IPS-NIHi11 (cell line): ENCODE results near the gene MBOAT2.
"Not testable (repeated sequence)": the region's sequence is repeated elsewhere in the genome, so short reads cannot be mapped to it uniquely, and the experiment has no call there.

Experiments used
- DNase-seq: peaks from one replicate; pipeline ENCODE4 v3.0.0; 2012; ENCODE audit warnings: mixed read lengths, low spot score

Gene MBOAT2

GRCh38 chr2:8956774-8957173 lies 46.7 kb downstream of the MBOAT2 start:
- no peak for DNase-seq

- no peak for DNase-seq
These were observed 48.5 kb downstream of the MBOAT2 start for GRCh38 chr2:8954990-8955389.

- no peak for DNase-seq
These were observed 50.0 kb downstream of the MBOAT2 start for GRCh38 chr2:8953525-8953924.

DNA sequence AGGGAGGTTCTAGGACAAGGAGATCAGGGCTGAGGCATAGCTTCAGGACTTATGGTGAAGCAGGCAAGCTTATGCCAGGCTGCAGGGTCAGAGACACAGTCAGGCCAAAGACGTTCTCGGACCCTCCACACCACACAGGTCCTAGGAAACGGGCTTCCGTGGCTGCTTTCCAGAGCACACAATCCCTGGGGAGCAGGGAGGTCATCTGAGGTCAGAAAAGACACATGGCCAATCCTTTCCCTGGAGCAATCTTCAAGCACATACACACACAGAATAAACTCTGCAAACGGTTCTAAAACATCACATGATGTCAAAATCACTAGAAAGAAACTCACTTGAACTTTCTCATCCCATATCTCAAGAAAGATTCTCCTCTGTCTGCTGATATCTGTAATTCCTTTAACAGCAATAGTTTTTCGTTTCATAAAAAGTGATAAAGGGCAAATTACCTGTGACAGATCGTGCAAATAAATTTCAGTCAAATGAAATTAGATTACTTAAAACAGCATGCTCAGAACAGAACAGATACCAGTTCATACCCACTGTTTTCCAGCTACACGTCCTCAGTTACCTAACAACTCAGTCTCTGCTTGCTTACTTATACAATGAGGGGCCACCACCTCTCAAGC lies 63.9 kb downstream of the MBOAT2 start:
- DNase-seq = no peak

DNA sequence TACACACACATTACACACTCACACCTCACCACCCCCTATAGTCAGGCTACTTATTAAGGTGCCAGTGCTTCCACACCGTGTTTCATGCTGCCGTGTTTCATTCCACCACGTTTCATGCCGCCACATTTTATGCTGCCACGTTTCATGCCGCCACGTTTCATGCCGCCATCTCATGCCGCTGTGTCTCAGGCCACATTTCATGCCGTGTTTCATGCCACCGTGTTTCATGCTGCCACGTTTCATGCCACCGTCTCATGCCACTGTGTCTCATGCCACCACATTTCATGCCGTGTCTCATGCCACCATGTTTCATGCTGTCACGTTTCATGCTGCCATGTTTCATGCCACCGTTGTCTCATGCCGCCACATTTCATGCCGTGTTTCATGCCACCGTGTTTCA lies 65.1 kb downstream of the MBOAT2 start:
- DNase-seq = no peak

- DNase-seq = no peak
These were observed 67.5 kb downstream of the MBOAT2 start for GRCh38 chr2:8935982-8936381.

GRCh38 chr2:8934338-8934737 lies 69.1 kb downstream of the MBOAT2 start:
- no peak for DNase-seq

DNA sequence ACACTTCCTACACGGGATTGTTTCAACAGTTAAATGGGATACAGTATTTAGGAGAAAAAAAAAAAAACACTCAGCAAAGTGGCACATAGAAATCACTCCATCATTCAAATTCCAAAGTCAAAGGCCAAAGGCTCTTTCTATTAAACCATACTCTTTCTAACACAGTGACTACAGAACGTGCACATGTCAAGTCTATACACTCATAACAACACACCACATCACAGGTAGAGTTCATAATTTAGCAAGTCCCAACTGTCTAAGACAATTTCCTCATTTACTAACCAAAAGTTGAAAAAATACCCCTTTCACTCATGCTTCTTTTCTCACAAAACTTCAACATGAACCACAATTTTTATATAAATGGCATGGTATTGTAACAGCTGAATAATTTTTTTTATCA lies 70.8 kb downstream of the MBOAT2 start:
- no peak for DNase-seq

GRCh38 chr2:8930185-8930584 lies 73.3 kb downstream of the MBOAT2 start:
- DNase-seq = not testable (repeated sequence)

DNA sequence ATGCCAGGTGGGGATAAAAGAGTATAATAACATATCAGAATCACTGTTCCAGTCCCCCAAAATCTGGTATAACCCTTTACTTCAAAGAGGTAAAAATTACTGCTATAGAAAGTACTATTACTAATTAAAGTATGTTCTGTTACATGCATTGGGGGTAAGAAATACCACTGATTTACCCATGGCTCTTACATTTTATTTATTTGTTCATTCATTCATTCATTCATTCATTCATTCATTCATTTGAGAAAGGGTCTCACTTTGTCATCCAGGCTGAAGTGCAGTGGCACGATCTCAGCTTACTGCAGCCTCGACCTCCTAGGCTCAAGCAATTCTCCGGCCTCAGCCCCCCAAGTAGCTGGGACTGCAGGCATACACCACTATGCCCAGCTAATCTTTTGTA lies 74.4 kb downstream of the MBOAT2 start:
- DNase-seq = no peak

GRCh38 chr2:8927510-8928455 lies 75.7 kb downstream of the MBOAT2 start:
- DNase-seq = no peak

DNA sequence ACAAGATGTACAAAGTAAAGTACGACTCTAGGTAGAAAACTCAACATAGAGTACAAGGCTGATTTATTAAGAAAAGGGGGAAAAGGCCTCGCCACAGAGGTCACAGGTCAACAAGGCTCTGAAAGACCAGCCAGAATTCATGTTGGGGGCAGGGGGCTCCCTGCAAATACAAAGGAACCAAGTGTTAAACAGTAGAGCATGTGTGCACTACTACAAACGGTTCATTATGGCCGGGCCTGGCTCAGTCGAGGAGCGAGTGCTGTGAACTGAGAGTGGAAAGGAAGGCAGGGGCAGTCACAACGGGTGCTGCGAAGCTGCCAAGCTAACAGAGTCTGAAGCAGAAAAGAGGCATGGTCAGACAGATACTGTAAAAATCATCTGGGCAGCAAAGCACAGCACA lies 77.1 kb downstream of the MBOAT2 start:
- no peak for DNase-seq

DNA sequence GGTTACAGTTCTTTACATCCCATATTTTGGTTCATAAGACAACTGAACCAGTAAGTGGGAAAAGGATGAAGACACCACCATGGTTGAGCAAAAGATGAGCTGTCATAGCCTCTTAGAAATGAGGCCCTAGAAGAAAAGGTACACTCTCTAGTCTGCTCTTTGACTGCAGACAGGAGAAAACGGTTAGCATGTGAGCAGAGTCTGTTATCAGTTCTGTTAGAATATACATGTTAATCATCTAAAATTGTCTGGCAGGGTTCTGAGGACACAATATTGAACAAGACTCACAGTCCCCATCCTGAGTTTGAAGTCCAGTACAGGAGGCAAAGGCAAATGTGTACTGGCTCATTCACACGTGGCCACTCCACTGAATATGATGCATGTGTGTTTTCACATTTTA lies 78.1 kb downstream of the MBOAT2 start:
- no peak for DNase-seq

- no peak for DNase-seq
These were observed 80.3 kb downstream of the MBOAT2 start for GRCh38 chr2:8923183-8923582.

DNA sequence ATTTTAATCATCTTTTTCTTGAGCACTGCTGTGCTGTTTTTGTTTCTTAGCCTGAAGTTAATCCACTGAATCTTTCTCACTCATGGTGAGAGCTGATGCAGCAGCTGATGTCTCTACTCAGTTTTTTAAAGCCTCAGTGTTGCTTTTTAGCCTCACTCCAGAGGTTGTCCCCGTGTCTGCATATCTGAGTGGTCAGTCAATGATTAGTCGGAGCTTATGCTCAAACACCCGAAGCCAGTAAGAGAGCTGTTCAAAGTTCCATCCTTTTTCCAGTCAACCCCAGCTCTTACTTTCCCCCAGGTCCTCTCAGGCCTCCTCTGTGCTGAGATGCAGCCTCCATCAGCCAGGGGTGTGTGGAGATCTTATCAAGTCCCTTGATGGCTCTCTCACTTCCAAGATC lies 81.1 kb downstream of the MBOAT2 start:
- DNase-seq = no peak

GRCh38 chr2:8918412-8918811 lies 85.1 kb downstream of the MBOAT2 start:
- DNase-seq = no peak

DNA sequence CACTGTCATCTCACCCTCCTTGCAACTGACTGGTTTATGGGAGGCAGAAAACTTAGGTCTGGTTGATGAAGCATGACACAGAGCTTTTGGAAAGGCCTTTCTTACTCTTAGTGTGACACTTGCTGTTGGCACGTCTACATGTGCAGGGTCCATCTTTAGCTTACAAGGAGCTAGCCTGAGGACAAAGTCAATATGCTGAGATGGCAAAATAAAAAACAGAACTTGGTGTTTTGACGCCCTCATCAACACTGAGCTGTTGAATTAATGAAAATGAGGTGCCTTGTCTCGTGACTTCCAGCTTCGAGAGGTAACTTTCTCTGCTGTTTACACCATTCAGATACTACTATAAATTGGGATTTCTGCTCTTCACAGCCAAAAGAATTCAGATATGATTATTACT lies 87.5 kb downstream of the MBOAT2 start:
- DNase-seq = no peak

DNA sequence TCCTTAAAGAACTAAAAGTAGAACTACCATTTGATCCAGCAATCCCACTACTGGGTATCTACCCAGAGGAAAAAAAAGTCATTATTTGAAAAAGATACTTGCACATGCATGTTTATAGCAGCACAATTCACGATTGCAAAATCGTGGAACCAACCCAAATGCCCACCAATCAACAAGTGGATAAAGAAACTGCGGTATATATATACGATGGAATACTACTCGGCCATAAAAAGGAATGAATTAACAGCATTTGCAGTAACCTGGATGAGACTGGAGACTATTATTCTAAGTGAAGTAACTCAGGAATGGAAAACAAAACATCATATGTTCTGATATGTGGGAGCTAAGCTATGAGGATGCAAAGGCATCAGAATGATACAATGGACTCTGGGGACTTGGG lies 89.7 kb downstream of the MBOAT2 start:
- not testable (repeated sequence) for DNase-seq

GRCh38 chr2:8907764-8908288 lies 95.7 kb downstream of the MBOAT2 start:
- no peak for DNase-seq

DNA sequence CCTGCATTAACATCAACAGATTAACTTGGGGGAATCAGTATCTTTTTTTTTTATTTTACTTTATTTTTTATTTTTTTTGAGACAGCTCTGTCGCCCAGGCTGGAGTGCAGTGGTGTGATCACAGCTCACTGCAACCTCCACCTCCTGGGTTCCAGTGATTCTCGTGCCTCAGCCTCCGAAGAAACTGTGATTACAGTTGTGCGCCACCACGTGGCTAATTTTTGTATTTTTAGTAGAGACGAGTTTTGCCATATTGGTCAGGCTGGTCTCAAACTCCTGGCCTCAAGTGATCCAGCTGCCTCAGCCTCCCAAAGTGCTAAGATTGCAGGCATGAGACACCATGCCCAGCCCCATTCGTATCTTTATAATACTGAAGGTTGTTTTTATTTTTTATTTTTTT lies 99.6 kb downstream of the MBOAT2 start:
- not testable (repeated sequence) for DNase-seq

- not testable (repeated sequence) for DNase-seq
These were observed 100.7 kb downstream of the MBOAT2 start for GRCh38 chr2:8902757-8903156.

GRCh38 chr2:8897206-8897605 lies 106.3 kb downstream of the MBOAT2 start:
- not testable (repeated sequence) for DNase-seq

- DNase-seq = not testable (repeated sequence)
These were observed 106.8 kb downstream of the MBOAT2 start for GRCh38 chr2:8896671-8897070.
